Stimulated activated CD8-positive, alpha-beta memory T cell treated with anti-CD3 and anti-CD28 coated beads, Interleukin-4, amount 100 ng/mL, for 24 hours (primary cell): ENCODE data around the gene SEC22C.

Experiments
- DNase-seq: peaks from one replicate; pipeline ENCODE4 v3.0.0-alpha.2; 2020; ENCODE audit warnings: low read depth

SEC22C gene

DNA sequence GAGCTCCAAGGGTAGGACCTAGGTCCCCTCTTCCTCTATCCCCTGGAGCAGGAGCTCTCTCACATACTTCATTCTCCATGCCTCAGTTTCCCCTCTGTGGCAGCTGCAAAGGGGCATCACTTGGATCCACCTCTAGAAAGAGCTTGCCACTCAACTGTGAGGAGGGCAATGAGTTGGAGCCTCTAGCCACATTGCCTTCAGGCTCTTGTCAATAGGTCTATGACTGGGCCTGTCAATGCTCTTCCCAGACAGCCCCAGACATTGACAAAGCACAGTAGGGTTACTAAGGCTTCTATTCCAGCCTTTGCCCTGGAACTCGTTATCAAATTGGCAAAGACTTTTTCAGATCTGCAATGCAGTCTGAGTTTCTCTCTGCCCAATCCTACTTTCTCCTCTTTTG, 83.7 kb downstream of the SEC22C start:
- DNase-seq: no peak
